Neuron (in vitro differentiated cells): Measurements from ENCODE around the gene ECE1.

Source experiments
- H2AFZ ChIP-seq: one replicate; pipeline ENCODE4 v1.6.1; 2013; ENCODE audit warnings: low read depth, mild to moderate bottlenecking, inconsistent platforms, low read length, moderate library complexity
- H3K27me3 ChIP-seq: one replicate; pipeline ENCODE4 v1.6.1; 2013; ENCODE audit warnings: low read length; ENCODE audit not compliant: insufficient read depth
- H3K36me3 ChIP-seq: one replicate; pipeline ENCODE4 v1.6.1; 2013; ENCODE audit warnings: low read length; ENCODE audit not compliant: insufficient read depth
- H3K4me1 ChIP-seq: one replicate; pipeline ENCODE4 v1.6.1; 2013; ENCODE audit warnings: low read length; ENCODE audit not compliant: insufficient read depth
- H3K4me3 ChIP-seq: 2 replicates; pipeline ENCODE4 v1.5.1; 2013; ENCODE audit warnings: mild to moderate bottlenecking, low read length, moderate library complexity
- H3K9me3 ChIP-seq: one replicate; pipeline ENCODE4 v1.6.1; 2013; ENCODE audit warnings: low read length

Gene ECE1

DNA sequence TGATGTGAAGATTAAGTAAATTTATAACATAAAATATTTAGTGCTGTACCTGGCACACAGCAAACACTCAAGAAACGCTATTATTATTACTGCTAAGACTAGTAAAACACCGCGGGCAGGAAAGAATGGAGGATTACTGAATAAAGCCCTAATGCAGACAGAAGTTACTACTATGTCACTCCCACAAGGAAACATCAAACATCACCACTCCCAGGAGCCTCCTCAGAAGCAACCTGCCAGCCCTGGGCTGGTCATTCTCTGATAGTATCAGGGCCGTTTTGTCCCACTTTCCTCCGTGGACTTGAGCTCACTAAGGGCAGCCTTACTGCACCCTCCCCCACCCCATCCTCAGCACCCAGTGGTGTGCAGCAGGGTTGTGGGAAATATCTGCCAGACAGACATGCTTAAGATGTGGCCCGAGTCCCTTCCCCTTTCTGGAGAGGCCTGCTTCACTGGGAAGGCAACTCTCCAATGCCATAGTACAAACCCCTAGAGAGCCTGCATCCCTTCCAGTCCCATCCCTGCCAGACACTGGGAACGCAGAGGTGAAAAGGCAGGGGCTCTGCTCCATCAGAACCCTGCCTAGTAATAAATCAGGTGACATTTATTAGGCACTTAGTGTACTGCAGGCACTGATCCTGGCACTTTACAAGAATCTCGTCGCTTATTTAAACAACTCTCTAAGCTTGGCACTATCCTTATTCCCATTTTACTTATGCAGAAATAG, 41.7 kb upstream of the ECE1 start:
- H3K9me3 ChIP-seq: no peaks in the 10 kb centered on the region
- H3K4me3 ChIP-seq: no peak overlapping the region
- H3K36me3 ChIP-seq: no peaks in the 10 kb centered on the region
- no peaks in the 10 kb centered on the region for H3K27me3 ChIP-seq
- peaks cover 17% of the 10 kb centered on the region for H3K4me1 ChIP-seq
- H2AFZ ChIP-seq: no peak overlapping the region

GRCh38 chr1:21330544-21330943, 40.3 kb upstream of the ECE1 start:
- H3K36me3 ChIP-seq: no peaks in the 10 kb centered on the region
- no peak overlapping the region for H2AFZ ChIP-seq
- no peak overlapping the region for H3K4me3 ChIP-seq
- no peaks in the 10 kb centered on the region for H3K27me3 ChIP-seq
- peaks cover 29% of the 10 kb centered on the region for H3K4me1 ChIP-seq
- no peaks in the 10 kb centered on the region for H3K9me3 ChIP-seq

- Histone ChIP-seq H2AFZ (no peak overlapping the region), H3K9me3 (no peaks in the 10 kb centered on the region), H3K4me3 (no peak overlapping the region), H3K4me1 (peaks cover 38% of the 10 kb centered on the region), H3K27me3 (no peaks in the 10 kb centered on the region), H3K36me3 (no peaks in the 10 kb centered on the region)
Measured at GRCh38 chr1:21329209-21329844, 39.1 kb upstream of the ECE1 start.

- H3K4me1 ChIP-seq: peaks cover 49% of the 10 kb centered on the region
- H3K27me3 ChIP-seq: no peaks in the 10 kb centered on the region
- H2AFZ ChIP-seq: no peak overlapping the region
- H3K4me3 ChIP-seq: no peak overlapping the region
- no peaks in the 10 kb centered on the region for H3K36me3 ChIP-seq
- no peaks in the 10 kb centered on the region for H3K9me3 ChIP-seq
Measured at GRCh38 chr1:21327566-21328323, 37.5 kb upstream of the ECE1 start.

- Histone ChIP-seq H3K27me3 (no peaks in the 10 kb centered on the region), H3K4me1 (peaks cover 50% of the 10 kb centered on the region), H3K4me3 (no peak overlapping the region), H3K36me3 (no peaks in the 10 kb centered on the region), H3K9me3 (no peaks in the 10 kb centered on the region), H2AFZ (no peak overlapping the region)
Measured at GRCh38 chr1:21326861-21327344, 36.6 kb upstream of the ECE1 start.

DNA sequence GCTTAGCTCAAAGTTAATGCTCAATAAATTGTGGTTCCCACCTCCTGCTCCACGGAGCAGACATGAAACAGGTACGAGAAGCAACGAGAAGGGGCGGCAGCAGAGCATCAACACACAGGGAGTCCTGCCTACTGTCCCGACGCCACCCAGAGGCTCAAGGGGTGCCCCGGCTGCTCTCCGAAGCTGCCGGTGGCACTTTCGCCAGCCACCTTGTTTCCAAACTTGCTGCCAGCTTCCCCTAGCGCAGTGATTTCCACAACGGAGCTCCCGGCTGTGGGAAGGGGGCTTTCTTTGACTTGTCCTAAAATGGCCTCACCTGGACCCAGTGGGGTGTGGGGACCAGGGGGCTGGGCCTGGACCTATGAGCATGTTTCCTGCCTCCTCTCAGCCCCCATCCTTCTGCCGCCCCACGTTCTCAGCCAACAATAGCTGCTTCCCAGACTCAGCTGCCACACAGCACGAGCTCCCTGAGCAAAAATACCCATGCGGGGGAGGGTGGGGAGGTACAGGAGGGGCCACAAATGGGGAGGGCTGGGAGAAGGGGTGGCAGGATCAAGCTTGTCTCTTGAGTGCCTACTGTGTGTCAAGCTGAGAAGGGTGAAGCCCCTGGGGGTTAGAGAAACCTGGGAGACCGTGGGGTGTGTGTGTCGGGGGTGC, 35.6 kb upstream of the ECE1 start:
- no peak overlapping the region for H2AFZ ChIP-seq
- H3K4me3 ChIP-seq: no peak overlapping the region
- H3K27me3 ChIP-seq: no peaks in the 10 kb centered on the region
- H3K4me1 ChIP-seq: peaks cover 50% of the 10 kb centered on the region
- no peaks in the 10 kb centered on the region for H3K9me3 ChIP-seq
- H3K36me3 ChIP-seq: no peaks in the 10 kb centered on the region

DNA sequence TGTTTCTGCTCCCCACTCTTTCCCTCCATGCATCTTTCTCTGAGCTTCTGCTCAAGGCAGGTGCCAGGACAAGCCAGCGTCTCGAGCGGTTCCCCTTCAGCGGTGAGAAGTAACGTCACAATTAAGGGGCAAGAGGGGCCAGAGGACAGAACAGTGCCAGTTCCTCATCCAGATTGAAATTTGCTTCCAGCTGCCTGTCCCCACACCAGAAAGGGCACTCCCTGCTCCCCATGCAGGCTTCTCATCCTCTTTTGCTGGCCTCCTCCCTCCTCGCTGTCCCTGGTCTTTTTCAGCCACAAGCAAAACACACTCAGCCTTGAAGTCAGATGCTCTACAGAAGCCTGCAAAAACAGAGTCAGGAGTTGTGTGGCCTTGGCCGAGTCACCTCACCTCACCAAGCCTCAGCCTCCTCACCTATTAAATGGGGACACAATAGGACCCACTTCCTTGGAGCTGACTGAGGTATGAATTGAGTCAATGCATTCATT, 35.0 kb upstream of the ECE1 start:
- Histone ChIP-seq H3K36me3 (no peaks in the 10 kb centered on the region), H3K9me3 (no peaks in the 10 kb centered on the region), H3K4me3 (no peak overlapping the region), H2AFZ (no peak overlapping the region), H3K27me3 (no peaks in the 10 kb centered on the region), H3K4me1 (peaks cover 50% of the 10 kb centered on the region)

DNA sequence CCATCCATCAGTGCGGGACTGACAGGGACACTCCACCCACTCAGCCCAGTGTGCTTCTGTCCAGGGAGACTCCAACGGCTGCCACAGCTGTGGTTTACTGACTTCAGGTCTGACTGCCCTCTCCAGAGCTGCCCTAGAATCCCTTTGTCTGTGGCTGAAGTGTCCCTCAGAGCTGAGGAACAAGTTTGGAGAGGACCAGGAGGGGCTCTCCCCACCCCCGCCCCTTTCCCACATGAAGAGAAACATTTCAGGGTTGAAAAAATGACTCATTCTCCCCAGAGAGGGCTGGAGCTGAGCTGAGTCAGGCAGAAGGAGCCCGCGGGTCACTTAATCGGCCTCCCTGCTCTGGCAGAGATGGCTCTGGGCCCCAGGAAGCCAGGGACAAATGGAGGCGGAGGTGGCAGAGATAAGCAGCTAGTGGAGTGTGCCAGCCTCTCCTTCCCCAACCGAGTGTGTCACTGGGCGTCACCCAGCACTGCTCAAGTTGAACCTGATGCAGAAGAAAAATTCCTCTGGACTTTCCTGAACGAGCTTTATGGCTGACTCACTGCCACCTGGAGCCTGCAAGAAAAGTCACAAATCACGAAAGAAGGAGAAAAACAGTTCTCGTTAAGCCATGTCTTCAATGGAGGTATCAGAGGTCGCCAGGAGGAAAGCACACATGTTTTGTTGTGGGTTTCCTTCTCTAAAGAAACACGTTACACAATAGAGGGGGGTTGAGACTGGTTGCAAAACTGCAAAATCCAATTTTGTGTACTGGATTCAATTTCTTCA, 34.3 kb upstream of the ECE1 start:
- Histone ChIP-seq H3K9me3 (no peaks in the 10 kb centered on the region), H3K4me1 (peaks cover 50% of the 10 kb centered on the region), H2AFZ (no peak overlapping the region), H3K36me3 (no peaks in the 10 kb centered on the region), H3K27me3 (no peaks in the 10 kb centered on the region), H3K4me3 (no peak overlapping the region)

GRCh38 chr1:21323091-21323490, 32.8 kb upstream of the ECE1 start:
- no peak overlapping the region for H3K4me3 ChIP-seq
- H2AFZ ChIP-seq: no peak overlapping the region
- H3K36me3 ChIP-seq: no peaks in the 10 kb centered on the region
- H3K27me3 ChIP-seq: no peaks in the 10 kb centered on the region
- H3K9me3 ChIP-seq: no peaks in the 10 kb centered on the region
- peaks cover 55% of the 10 kb centered on the region for H3K4me1 ChIP-seq

DNA sequence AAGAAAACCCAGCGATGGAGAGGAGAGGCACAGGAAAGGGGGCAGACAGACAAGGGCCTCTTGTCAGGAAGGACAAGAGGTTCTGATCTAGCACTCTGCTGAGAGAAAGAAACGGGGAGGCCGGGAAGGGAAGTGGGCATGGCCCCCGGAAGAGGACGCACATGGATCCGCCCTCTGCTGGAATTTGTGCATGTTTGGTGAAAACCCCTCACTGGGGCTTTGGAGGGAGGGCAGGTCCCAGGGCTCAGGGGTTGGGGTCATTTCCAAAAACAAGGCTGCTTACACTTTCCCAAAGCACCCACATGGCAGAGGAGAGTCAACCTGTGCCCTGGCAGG, 32.4 kb upstream of the ECE1 start:
- H3K27me3 ChIP-seq: no peaks in the 10 kb centered on the region
- no peaks in the 10 kb centered on the region for H3K9me3 ChIP-seq
- H3K4me3 ChIP-seq: no peak overlapping the region
- no peak overlapping the region for H2AFZ ChIP-seq
- H3K4me1 ChIP-seq: peaks cover 55% of the 10 kb centered on the region
- H3K36me3 ChIP-seq: no peaks in the 10 kb centered on the region

GRCh38 chr1:21321963-21322680, 31.9 kb upstream of the ECE1 start:
- H3K36me3 ChIP-seq: no peaks in the 10 kb centered on the region
- no peak overlapping the region for H3K4me3 ChIP-seq
- no peak overlapping the region for H2AFZ ChIP-seq
- peaks cover 50% of the 10 kb centered on the region for H3K4me1 ChIP-seq
- H3K9me3 ChIP-seq: no peaks in the 10 kb centered on the region
- no peaks in the 10 kb centered on the region for H3K27me3 ChIP-seq
